GM20431 (cell line): ENCODE data around the gene ALKBH5.
"Not testable (repeated sequence)": the region's sequence is repeated elsewhere in the genome, so short reads cannot be mapped to it uniquely, and the experiment has no call there.

Experiments
- in situ Hi-C: fragments of 300-500 bp; cut with MseI, MboI; formaldehyde crosslinking; loops from one replicate; pipeline ENCODE4 v1.15.0; 2020; ENCODE audit warnings: low sequenced_read_pairs; ENCODE audit not compliant: unreplicated experiment

The ALKBH5 gene

GRCh38 chr17:18213666-18214270 lies 30.1 kb downstream of the ALKBH5 start:
- in situ Hi-C loops: no loop called here

GRCh38 chr17:18216906-18217305 lies 33.3 kb downstream of the ALKBH5 start:
- in situ Hi-C loops: not testable (repeated sequence)

- in situ Hi-C loops: no loop called here
Measured at GRCh38 chr17:18217412-18218015, 33.9 kb downstream of the ALKBH5 start.

GRCh38 chr17:18218756-18219415 lies 35.3 kb downstream of the ALKBH5 start:
- in situ Hi-C loops: no loop called here

GRCh38 chr17:18224053-18224386 lies 40.4 kb downstream of the ALKBH5 start:
- in situ Hi-C loops: no loop called here

- in situ Hi-C loops: no loop called here
Measured at GRCh38 chr17:18224387-18225120, 40.9 kb downstream of the ALKBH5 start.

- in situ Hi-C loops: no loop called here
Measured at GRCh38 chr17:18225121-18225641, 41.6 kb downstream of the ALKBH5 start, which contains the start of gene LLGL1. Gene LLGL1 (plus strand): TSS chr17:18225635. CDS start chr17:18225683, 48 bp downstream.

GRCh38 chr17:18225642-18226283 lies 42.1 kb downstream of the ALKBH5 start:
- in situ Hi-C loops: no loop called here

- in situ Hi-C loops: no loop called here
Measured at GRCh38 chr17:18226284-18226945, 42.8 kb downstream of the ALKBH5 start.

GRCh38 chr17:18227635-18228034 lies 44.0 kb downstream of the ALKBH5 start:
- in situ Hi-C loops: no loop called here

- in situ Hi-C loops: no loop called here
Measured at GRCh38 chr17:18228176-18228682, 44.6 kb downstream of the ALKBH5 start.

GRCh38 chr17:18229254-18229653 lies 45.6 kb downstream of the ALKBH5 start:
- in situ Hi-C loops: no loop called here

- in situ Hi-C loops: no loop called here
Measured at GRCh38 chr17:18229771-18230170, 46.1 kb downstream of the ALKBH5 start.

- in situ Hi-C loops: no loop called here
Measured at GRCh38 chr17:18230288-18231141, 46.9 kb downstream of the ALKBH5 start.

GRCh38 chr17:18231164-18231563 lies 47.5 kb downstream of the ALKBH5 start:
- in situ Hi-C loops: no loop called here

GRCh38 chr17:18233803-18234518 lies 50.3 kb downstream of the ALKBH5 start:
- in situ Hi-C loops: no loop called here

- in situ Hi-C loops: no loop called here
Measured at GRCh38 chr17:18234853-18235380, 51.3 kb downstream of the ALKBH5 start.
